ENCODE results near the gene ARPC5L. TPM values are rescaled to one million over a fixed set of nuclear protein-coding genes. Genes with fewer than 3 reads are reported as not detected.
"Not testable (repeated sequence)": the region's sequence is repeated elsewhere in the genome, so short reads cannot be mapped to it uniquely, and the experiment has no call there.

Gene ARPC5L
- total RNA-seq, 1 donor from 2014 or later, result 39.9 TPM

- DNase-seq (ENCODE audit: low spot score), result no peak
These were observed 28.2 kb downstream of the ARPC5L start for GRCh38 chr9:124890179-124890578.

DNA sequence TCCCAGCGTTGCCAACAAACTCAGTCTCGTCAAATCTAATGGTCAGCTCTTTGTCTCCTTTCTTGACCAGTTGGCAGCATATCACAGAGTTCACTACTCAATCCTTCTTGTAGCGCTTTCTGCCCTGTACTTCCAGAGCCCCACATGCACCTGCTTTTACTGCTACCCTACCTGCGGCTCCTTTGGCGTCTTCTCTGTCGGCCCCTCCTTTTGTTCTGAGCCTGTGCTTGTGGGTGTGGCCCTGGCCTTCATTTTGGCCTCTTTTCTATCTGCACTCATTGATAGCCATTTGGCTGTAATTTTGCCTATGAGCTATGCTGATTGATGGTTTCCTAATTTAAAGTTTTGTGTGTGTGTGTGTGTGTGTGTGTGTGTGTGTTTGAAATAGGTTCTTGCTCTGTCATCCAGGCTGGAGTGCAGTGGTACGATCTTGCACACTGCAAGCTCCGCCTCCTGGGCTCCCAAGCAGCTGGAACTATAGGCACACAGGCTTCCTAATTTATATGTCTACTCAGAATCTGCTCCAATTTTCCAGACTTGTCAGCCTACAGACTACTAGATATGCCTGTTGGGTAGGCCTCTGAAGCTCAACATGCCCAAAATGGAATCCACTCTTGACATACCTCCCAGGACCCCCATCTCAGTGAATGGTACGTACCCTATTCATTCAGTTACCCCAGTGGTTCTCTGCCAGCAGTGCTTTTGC, 32.3 kb downstream of the ARPC5L start:
- no peak for DNase-seq (ENCODE audit: low spot score)

GRCh38 chr9:124894741-124895170, 32.8 kb downstream of the ARPC5L start:
- DNase-seq (ENCODE audit: low spot score), result no peak

DNA sequence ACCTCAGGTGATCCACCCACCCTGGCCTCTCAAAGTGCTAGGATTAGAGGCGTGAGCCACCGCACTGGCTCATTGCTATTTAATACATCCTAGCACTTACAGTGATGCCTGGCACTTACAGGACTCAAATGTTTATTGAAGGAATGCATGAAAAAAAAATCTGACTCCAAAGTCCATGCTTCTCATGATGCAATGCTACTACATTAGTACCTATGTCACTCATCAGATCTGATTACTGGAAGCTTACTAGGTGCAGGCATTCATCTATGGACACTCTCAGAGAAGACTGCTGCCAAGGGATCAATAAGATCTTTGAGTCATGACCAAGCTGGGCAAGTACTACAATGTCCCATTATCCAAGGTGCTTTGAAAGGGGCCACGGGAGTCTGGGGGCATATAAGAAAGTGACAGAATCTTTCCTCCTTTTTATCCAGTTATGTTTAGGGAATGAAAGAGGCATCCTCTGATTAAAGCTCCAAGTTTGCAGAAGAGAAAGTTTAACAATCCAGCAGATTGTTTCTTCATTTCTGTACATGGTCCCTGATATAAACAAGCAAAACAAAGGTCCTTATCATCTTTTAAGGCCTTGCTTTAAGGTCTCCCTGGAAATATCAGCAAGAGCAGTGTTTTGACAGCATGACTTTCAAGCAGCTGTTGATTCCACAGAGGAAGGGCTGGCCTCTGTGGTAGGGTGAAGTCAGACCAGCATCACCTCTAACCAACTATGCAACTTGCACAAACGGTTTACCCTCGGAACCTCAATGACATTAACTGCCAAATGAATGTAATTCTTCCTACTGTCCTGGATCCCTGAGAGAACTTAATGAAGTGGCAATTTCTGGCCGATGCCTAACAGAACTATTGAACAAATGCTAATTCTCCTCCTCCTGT, 35.9 kb downstream of the ARPC5L start:
- no peak for DNase-seq (ENCODE audit: low spot score)

DNA sequence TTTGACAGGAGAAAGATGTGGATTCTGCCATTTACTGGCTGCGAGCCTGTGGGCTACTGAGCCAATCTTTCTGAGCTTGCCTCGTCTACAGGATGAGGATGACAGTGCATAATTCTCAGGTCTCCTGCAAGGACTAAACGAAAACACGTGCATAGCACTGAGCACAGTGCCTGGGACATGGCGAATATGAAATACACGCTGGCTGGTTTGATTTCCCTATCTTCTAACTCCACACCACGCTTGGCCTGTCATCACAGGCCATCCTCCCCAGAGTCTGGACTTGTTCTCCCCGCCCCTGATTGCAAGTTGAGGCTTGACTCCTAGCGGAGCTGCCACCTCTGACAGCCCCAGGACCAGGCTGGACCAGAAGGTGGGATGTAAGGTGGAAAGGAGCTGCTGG, 37.9 kb downstream of the ARPC5L start:
- DNase-seq (ENCODE audit: low spot score), result no peak

DNA sequence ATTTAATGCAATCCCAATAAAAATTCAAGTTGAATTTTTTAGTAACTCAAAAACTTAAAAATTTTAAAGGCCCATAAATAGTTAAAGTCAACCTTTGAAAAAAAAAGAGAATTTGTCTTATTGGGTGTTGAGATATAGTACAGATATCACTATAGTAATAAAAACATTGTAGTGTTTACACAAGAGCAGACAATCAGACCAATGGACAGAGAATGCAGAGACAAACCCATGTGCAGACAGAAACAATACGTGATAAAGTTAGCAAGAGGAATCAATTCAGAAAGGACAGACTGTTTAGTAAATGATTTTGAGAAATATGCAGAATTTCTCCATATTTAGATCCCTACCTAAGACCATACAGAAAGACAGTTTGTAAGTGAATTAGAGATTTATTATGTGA, 45.0 kb downstream of the ARPC5L start:
- DNase-seq (ENCODE audit: low spot score), result no peak

DNA sequence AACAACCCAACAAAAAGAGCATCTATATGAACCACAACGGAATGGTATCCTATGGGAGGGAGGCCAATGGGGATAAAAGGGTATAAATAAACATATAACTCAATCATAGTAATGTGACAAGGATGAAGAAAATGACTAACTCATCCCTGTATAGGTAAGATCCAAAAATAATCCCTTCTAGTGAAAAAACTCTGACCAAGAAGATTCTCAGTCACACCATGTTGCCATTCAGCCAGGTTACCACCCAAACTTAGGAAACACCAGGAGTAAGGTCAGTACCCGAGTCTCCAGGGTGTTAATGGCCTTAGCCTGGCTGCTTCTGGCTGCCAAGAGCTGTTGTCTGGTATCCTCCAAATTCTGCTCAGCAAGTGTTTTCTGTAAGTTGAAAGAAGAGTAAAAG, 46.2 kb downstream of the ARPC5L start:
- DNase-seq (ENCODE audit: low spot score), result no peak

GRCh38 chr9:124911766-124912165, 49.8 kb downstream of the ARPC5L start:
- no peak for DNase-seq (ENCODE audit: low spot score)

DNA sequence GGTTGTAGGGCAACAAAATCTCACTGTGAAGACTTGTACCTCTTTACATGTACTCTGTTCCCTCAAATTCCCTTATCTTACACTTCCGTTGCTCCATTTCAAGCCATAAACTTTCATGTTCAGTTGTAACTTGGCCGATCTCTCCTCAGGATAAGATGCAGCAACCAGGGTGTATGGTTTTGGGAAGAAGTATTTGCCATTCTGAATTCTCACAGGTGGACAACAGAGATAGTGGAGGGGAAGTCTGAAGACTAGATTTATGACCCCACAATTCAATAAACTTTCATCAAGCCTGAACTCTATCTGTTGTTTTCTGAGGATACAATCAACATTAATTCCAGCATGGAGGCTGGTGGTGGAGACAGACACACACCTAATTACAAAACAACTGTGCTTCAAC, 51.4 kb downstream of the ARPC5L start:
- DNase-seq (ENCODE audit: low spot score), result no peak

GRCh38 chr9:124914753-124915405, 52.9 kb downstream of the ARPC5L start:
- no peak for DNase-seq (ENCODE audit: low spot score)

GRCh38 chr9:124920394-124920793, 58.5 kb downstream of the ARPC5L start:
- not testable (repeated sequence) for DNase-seq (ENCODE audit: low spot score)

Other genes starting within 250 kb of the ARPC5L start
- 0.64 TPM for gene NR6A1, start 90.8 kb upstream of the ARPC5L start, total RNA-seq
- gene OLFML2A, start 85.0 kb upstream of the ARPC5L start, total RNA-seq, result 10.7 TPM
- not detected for gene WDR38, start 8.7 kb upstream of the ARPC5L start, total RNA-seq
- gene RPL35, start 173 bp upstream of the ARPC5L start, total RNA-seq, result 1,064 TPM
- 21.3 TPM for gene GOLGA1, start 79.0 kb downstream of the ARPC5L start, total RNA-seq